K562 (cell line): ENCODE measurements around the gene LRP1. TPM values are rescaled to one million over a fixed set of nuclear protein-coding genes. Genes with fewer than 3 reads are reported as not detected.

Experiments
- ATAC-seq: fragments of 200-7000 bp; cut with Tn5 transposase; 3 replicates; pipeline ENCODE4 v1.9.1; 2020; ENCODE audit warnings: moderate library complexity
- BruUV-seq: library from RNA; stranded (reverse); fragments of 400-500 nt; replicated peaks from 2 replicates; lab custom pipeline; 2021; lab: Mats Ljungman, UMichigan
- CTCF ChIA-PET: fragments of 300-600 bp; formaldehyde crosslinking; extraction: SDS; loops from one replicate; lab custom pipeline; 2021; ENCODE audit warnings: low intra/inter-chr PET ratio; lab: Yijun Ruan, JAX
- POLR2A ChIA-PET: fragments of 300-600, 350-650 bp; sonication (Branson Sonifier 250); formaldehyde crosslinking; extraction: SDS; loops from one replicate; lab custom pipeline; 2021; ENCODE audit warnings: antibody characterized with exemption, inconsistent platforms; lab: Yijun Ruan, JAX
- DNase-seq, 4 experiments: peaks; one replicate each; pipeline versions ENCODE4 v3.0.0 to v3.0.0-alpha.2; 2011 to 2018; ENCODE audit warnings: low spot score in 3 of 4, mixed read lengths in 3 of 4; ENCODE audit errors: extremely low read depth in 1 of 4
- FAIRE-seq: peaks from 2 replicates; lab custom pipeline; 2011; peaks lifted over from hg19 to GRCh38; lab: Jason Lieb, UNC
- H2AFZ ChIP-seq: 2 replicates; pipeline ENCODE4 v1.6.0; 2011; ENCODE audit warnings: low read depth, low read length, control low read depth, inconsistent platforms
- H3K27ac ChIP-seq: fragments of 200-600 bp; 3 replicates; pipeline ENCODE4 v1.8.0; 2011; ENCODE audit warnings: low read depth, mild to moderate bottlenecking, control low read depth, inconsistent platforms, low read length, moderate library complexity, mixed read lengths; ENCODE audit errors: extremely low read depth
- H3K27me3 ChIP-seq, 2 experiments: fragments of 300-600 bp in 1 of 2; 2 replicates in 1 of 2; 3 replicates in 1 of 2; pipeline versions ENCODE4 v1.6.0 to v1.8.0; 2011; ENCODE audit warnings: inconsistent platforms in 2 of 2, low read length in 2 of 2, mild to moderate bottlenecking in 1 of 2, mixed read lengths in 1 of 2, moderate library complexity in 1 of 2; ENCODE audit not compliant: control insufficient read depth in 2 of 2, insufficient read depth in 2 of 2
- H3K36me3 ChIP-seq: fragments of 300-600 bp; 3 replicates; pipeline ENCODE4 v1.8.0; 2011; ENCODE audit warnings: mild to moderate bottlenecking, low read length, inconsistent platforms; ENCODE audit not compliant: control insufficient read depth, insufficient read depth
- H3K4me1 ChIP-seq, 2 experiments: fragments of 200-600 bp in 1 of 2; replicated peaks in 1 of 2; 2 replicates in 1 of 2; 3 replicates in 1 of 2; pipeline versions ENCODE4 v1.5.1 to v1.8.0; 2011; ENCODE audit warnings: inconsistent platforms in 2 of 2, low read length in 2 of 2, mild to moderate bottlenecking in 1 of 2, mixed read lengths in 1 of 2, moderate library complexity in 1 of 2; ENCODE audit not compliant: control insufficient read depth in 2 of 2, insufficient read depth in 2 of 2
- H3K4me2 ChIP-seq: 2 replicates; pipeline ENCODE4 v1.6.1; 2011; ENCODE audit warnings: low read length, control low read depth, inconsistent platforms, mixed read lengths; ENCODE audit not compliant: insufficient read depth
- H3K4me3 ChIP-seq: fragments of 200-600 bp; sonication (generic), shearing (Covaris generic); 2 replicates; pipeline ENCODE4 v1.5.1; 2016; ENCODE audit warnings: control low read depth, inconsistent platforms
- H3K79me2 ChIP-seq: fragments of 200-600 bp; 3 replicates; pipeline ENCODE4 v1.8.0; 2011; ENCODE audit warnings: low read length, inconsistent platforms; ENCODE audit not compliant: control insufficient read depth, insufficient read depth
- H3K9ac ChIP-seq, 2 experiments: 2 replicates each; pipeline versions ENCODE4 v1.6.0 to v1.6.1; 2011; ENCODE audit warnings: low read depth in 2 of 2, low read length in 2 of 2, control low read depth in 1 of 2, inconsistent platforms in 1 of 2, mild to moderate bottlenecking in 1 of 2, mixed read lengths in 1 of 2; ENCODE audit not compliant: insufficient read depth in 1 of 2
- H3K9me1 ChIP-seq: one replicate; pipeline ENCODE4 v1.6.0; 2011; ENCODE audit warnings: inconsistent platforms, mild to moderate bottlenecking, low read length, moderate library complexity; ENCODE audit not compliant: control insufficient read depth, insufficient read depth
- H3K9me3 ChIP-seq: replicated peaks from 2 replicates; pipeline ENCODE4 v1.5.1; 2011; ENCODE audit warnings: low read depth, low read length, inconsistent platforms; ENCODE audit not compliant: control insufficient read depth, insufficient read depth
- H4K20me1 ChIP-seq: replicated peaks from 2 replicates; pipeline ENCODE4 v1.6.1; 2011; ENCODE audit warnings: low read length, inconsistent platforms, mixed read lengths; ENCODE audit not compliant: control insufficient read depth, insufficient read depth
- BACH1 ChIP-seq: fragments of 200-800 bp; sonication (Bioruptor generic); IDR thresholded peaks from 2 replicates; pipeline ENCODE4 v1.6.1; 2016; ENCODE audit warnings: missing genetic modification characterization, missing compliant biosample characterization
- CHD1 ChIP-seq: fragments of 200-600 bp; sonication (generic); IDR thresholded peaks from one replicate; pipeline ENCODE4 v1.6.1; 2012; ENCODE audit warnings: mild to moderate bottlenecking, moderate library complexity, low read length, inconsistent platforms
- ERF ChIP-seq: fragments of 450-650 bp; formaldehyde crosslinking; IDR thresholded peaks from 2 replicates; pipeline ENCODE4 v1.4.0; 2020; ENCODE audit warnings: mild to moderate bottlenecking, mixed read lengths
- FOXJ2 ChIP-seq: fragments of 200-800 bp; sonication (Bioruptor generic); IDR thresholded peaks from 2 replicates; pipeline ENCODE4 v1.6.1; 2016; ENCODE audit warnings: missing genetic modification characterization, missing compliant biosample characterization
- ILF3 ChIP-seq: fragments of 450-650 bp; IDR thresholded peaks from 2 replicates; pipeline ENCODE4 v1.6.1; 2018; ENCODE audit warnings: antibody characterized with exemption, mild to moderate bottlenecking, moderate library complexity, borderline replicate concordance
- LARP7 ChIP-seq: fragments of 450-650 bp; IDR thresholded peaks from 2 replicates; pipeline ENCODE4 v1.6.1; 2016
- RFX7 ChIP-seq: fragments of 250-450 bp; sonication (Bioruptor Pico); IDR thresholded peaks from 2 replicates; pipeline ENCODE4 v1.5.1; 2021; ENCODE audit warnings: mild to moderate bottlenecking
- SMARCC2 ChIP-seq: fragments of 450-650 bp; IDR thresholded peaks from 2 replicates; pipeline ENCODE4 v1.6.1; 2017; ENCODE audit warnings: antibody characterized with exemption, moderate library complexity, mild to moderate bottlenecking, low read depth
- TCF7 ChIP-seq: sonication (generic); IDR thresholded peaks from 2 replicates; pipeline ENCODE4 v1.6.1; 2016; ENCODE audit warnings: antibody characterized with exemption, borderline replicate concordance
- ZNF217 ChIP-seq: sonication (generic); formaldehyde crosslinking; IDR thresholded peaks from 2 replicates; pipeline ENCODE4 v1.8.0; 2022; ENCODE audit warnings: mild to moderate bottlenecking, missing genetic modification reagents
- ZNF324 ChIP-seq: fragments of 250-450 bp; sonication (Bioruptor Pico); IDR thresholded peaks from 2 replicates; pipeline ENCODE4 v1.4.0; 2020; ENCODE audit warnings: mild to moderate bottlenecking
- WGBS: fragments of 100-300 bp; shearing (Covaris generic); methylation state at CpG from one replicate; pipeline ENCODE4 v1.1.6; 2016; ENCODE audit warnings: low coverage, mixed read lengths; ENCODE audit not compliant: insufficient coverage; ENCODE audit errors: missing lambda C conversion rate; 5-methylcytosine and 5-hydroxymethylcytosine counted together
- in situ Hi-C: fragments of 300-500 bp; cut with MboI; formaldehyde crosslinking; loops from 4 replicates; pipeline ENCODE4 v1.15.0; 2018; ENCODE audit warnings: inconsistent platforms, mixed read lengths
- intact Hi-C: fragments of 100-400 bp; cut with micrococcal nuclease; formaldehyde crosslinking; loops from 2 replicates; pipeline ENCODE4 v1.14.2; 2022
- polyA plus RNA-seq, 8 experiments: library from polyadenylated mRNA; depleted of rRNA in 4 of 8; stranded (reverse) in 5 of 8; unstranded in 3 of 8; fragments of >200 nt; fragmentation: Nextera tagmentation in 2 of 8; fragmentation: Illumina TruSeq in 1 of 8; extraction: Ambion mirVana in 2 of 8; extraction: Trizol in 1 of 8; gene quantifications; 2 replicates each; pipeline versions ENCODE4 v1.2.1 to v1.2.3, GENCODE V29; 2011 to 2014; ENCODE audit warnings: inconsistent platforms in 1 of 8, missing spikeins in 1 of 8
- total RNA-seq, 7 experiments: library from RNA; depleted of rRNA in 6 of 7; stranded (reverse); fragments of >200 nt in 6 of 7; fragmentation: Illumina TruSeq in 2 of 7; extraction: Trizol in 2 of 7; gene quantifications; 2 replicates each; pipeline versions ENCODE4 v1.2.1 to v1.2.3, GENCODE V29; 2011 to 2021; ENCODE audit warnings: low replicate concordance in 1 of 7
- TF ChIP-seq, protein P1 (sequence below): fragments of 450-650 bp; IDR thresholded peaks from 2 replicates; pipeline ENCODE4 v1.6.1; 2016
- TF ChIP-seq, protein P2 (sequence below): IDR thresholded peaks from 2 replicates; pipeline ENCODE4 v1.6.1; 2011; ENCODE audit not compliant: insufficient read length; ENCODE audit errors: extremely low read depth
- TF ChIP-seq, protein P3 (sequence below): sonication (generic); formaldehyde crosslinking; IDR thresholded peaks from 2 replicates; pipeline ENCODE4 v1.8.0; 2022; ENCODE audit warnings: mild to moderate bottlenecking, missing genetic modification reagents

LRP1 gene
- total and polyA plus RNA-seq, 9 of the 15 experiments (the other 6 are each of a cell fraction or from before 2014, with no cell fraction given): 0.04 to 0.64 (median 0.19) TPM; not detected in 2

DNA sequence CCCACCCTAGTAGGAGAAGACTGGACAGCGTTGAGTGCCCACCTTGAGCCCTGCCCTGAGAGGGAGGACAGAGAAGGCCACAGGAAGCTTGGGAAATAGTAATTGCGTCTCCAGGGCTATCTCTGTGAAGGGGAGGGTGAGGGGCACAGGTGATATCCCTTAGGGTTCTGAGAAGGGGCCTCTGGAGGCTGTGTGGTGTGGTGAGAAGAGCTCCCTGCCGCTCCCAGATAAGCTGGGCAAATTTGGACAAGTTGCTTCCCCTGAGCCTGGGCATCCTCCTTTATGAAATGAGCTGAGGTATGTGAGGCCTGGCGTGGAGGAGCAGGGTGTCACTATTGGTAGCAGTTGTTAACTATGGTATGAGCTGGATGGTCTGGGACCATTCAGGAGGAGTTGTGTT lies 42.6 kb downstream of the LRP1 start:
- H3K79me2 ChIP-seq: no peaks in the 10 kb centered on the region
- BruUV-seq: no TSS peak
- no peaks in the 10 kb centered on the region for H3K36me3 ChIP-seq
- ChIA-PET CTCF (interaction anchor here (0.6 kb wide), 1 partner anchor 33 kb away, joined by 3 read pairs; no protein-coding TSS in a partner anchor), POLR2A (interaction anchor here (0.8 kb wide), 1 partner anchor 9 kb away, joined by 4 read pairs; no protein-coding TSS in a partner anchor)
- WGBS: 19% methylated on average over 4 of the region's 4 CpGs
- no peaks in the 10 kb centered on the region for H3K9me3 ChIP-seq
- H3K27ac ChIP-seq: no peak overlapping the region
- in situ Hi-C loops: no loop called here
- TF ChIP-seq FOXJ2 (tag): no peak
- no peak for TF ChIP-seq SMARCC2
- TF ChIP-seq, protein P1, sequence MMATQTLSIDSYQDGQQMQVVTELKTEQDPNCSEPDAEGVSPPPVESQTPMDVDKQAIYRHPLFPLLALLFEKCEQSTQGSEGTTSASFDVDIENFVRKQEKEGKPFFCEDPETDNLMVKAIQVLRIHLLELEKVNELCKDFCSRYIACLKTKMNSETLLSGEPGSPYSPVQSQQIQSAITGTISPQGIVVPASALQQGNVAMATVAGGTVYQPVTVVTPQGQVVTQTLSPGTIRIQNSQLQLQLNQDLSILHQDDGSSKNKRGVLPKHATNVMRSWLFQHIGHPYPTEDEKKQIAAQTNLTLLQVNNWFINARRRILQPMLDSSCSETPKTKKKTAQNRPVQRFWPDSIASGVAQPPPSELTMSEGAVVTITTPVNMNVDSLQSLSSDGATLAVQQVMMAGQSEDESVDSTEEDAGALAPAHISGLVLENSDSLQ: no peak
- TF ChIP-seq LARP7: no peak
- no peak for TF ChIP-seq BACH1 (tag)
- no peak for TF ChIP-seq ZNF324 (CRISPR knock-in tag)
- TF ChIP-seq CHD1: no peak
- TF ChIP-seq, protein P2, sequence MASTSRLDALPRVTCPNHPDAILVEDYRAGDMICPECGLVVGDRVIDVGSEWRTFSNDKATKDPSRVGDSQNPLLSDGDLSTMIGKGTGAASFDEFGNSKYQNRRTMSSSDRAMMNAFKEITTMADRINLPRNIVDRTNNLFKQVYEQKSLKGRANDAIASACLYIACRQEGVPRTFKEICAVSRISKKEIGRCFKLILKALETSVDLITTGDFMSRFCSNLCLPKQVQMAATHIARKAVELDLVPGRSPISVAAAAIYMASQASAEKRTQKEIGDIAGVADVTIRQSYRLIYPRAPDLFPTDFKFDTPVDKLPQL: no peak
- TF ChIP-seq, protein P3, sequence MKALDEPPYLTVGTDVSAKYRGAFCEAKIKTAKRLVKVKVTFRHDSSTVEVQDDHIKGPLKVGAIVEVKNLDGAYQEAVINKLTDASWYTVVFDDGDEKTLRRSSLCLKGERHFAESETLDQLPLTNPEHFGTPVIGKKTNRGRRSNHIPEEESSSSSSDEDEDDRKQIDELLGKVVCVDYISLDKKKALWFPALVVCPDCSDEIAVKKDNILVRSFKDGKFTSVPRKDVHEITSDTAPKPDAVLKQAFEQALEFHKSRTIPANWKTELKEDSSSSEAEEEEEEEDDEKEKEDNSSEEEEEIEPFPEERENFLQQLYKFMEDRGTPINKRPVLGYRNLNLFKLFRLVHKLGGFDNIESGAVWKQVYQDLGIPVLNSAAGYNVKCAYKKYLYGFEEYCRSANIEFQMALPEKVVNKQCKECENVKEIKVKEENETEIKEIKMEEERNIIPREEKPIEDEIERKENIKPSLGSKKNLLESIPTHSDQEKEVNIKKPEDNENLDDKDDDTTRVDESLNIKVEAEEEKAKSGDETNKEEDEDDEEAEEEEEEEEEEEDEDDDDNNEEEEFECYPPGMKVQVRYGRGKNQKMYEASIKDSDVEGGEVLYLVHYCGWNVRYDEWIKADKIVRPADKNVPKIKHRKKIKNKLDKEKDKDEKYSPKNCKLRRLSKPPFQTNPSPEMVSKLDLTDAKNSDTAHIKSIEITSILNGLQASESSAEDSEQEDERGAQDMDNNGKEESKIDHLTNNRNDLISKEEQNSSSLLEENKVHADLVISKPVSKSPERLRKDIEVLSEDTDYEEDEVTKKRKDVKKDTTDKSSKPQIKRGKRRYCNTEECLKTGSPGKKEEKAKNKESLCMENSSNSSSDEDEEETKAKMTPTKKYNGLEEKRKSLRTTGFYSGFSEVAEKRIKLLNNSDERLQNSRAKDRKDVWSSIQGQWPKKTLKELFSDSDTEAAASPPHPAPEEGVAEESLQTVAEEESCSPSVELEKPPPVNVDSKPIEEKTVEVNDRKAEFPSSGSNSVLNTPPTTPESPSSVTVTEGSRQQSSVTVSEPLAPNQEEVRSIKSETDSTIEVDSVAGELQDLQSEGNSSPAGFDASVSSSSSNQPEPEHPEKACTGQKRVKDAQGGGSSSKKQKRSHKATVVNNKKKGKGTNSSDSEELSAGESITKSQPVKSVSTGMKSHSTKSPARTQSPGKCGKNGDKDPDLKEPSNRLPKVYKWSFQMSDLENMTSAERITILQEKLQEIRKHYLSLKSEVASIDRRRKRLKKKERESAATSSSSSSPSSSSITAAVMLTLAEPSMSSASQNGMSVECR (CRISPR knock-in tag): no peak
- TF ChIP-seq TCF7: no peak
- no peak for TF ChIP-seq ERF (CRISPR knock-in tag)
- TF ChIP-seq ILF3: no peak
- no peak for TF ChIP-seq RFX7 (CRISPR knock-in tag)
- no peak for TF ChIP-seq ZNF217
- no peak overlapping the region for H3K9ac ChIP-seq
- peaks cover 6 to 40% of the 10 kb centered on the region in 2 experiments; a peak in 3 of 5 replicates for H3K4me1 ChIP-seq
- no peak overlapping the region for H3K4me3 ChIP-seq
- FAIRE-seq (no peak), ATAC-seq (no peak), DNase-seq (no peak)
- intact Hi-C loops: no loop called here
- H4K20me1 ChIP-seq: peaks cover 14% of the 10 kb centered on the region; the same call in 1 of the 2 replicates
- no peak overlapping the region for H3K4me2 ChIP-seq
- no peak overlapping the region for H2AFZ ChIP-seq
- H3K9me1 ChIP-seq: no peaks in the 10 kb centered on the region
- peaks cover 3 to 51% of the 10 kb centered on the region in 2 experiments; a peak in 3 of 5 replicates for H3K27me3 ChIP-seq
